Measurements from ENCODE around the gene C15orf39.

DNA sequence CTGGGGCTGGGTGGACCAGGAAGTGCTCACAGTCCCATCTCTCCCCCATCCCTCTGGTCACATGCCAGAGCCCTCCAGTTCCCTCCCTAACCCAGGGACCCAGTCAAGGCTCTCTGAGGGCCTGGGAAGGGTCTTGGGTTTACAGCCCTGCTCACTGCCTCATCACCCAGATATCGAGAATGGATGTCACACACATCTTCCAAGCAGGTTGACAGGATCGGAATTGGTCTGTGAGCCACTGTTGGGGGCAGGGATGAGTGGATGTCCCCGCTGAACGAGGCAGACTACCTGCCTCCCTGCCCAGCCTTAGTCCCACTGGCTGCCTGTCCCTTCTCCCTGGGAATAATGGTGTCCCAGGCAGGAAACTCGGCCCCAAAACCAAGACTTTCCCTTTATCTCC, 36.5 kb downstream of the C15orf39 start:
- TF ChIP-seq POLR2A (IDR thresholded peaks at IDR 0.05; ENCODE audit: low read depth, low read length) (no peak), POLR2AphosphoS5 (IDR thresholded peaks at IDR 0.05; ENCODE audit: low read depth, low read length) (no peak), TAF1 (IDR thresholded peaks at IDR 0.05; ENCODE audit: borderline replicate concordance, low read depth, low read length) (no peak)
